ENCODE data around the gene BNC2.

GRCh38 chr9:16728137-16728508 is 142.3 kb downstream of the BNC2 start:
- TF ChIP-seq POLR2A (IDR thresholded peaks at IDR 0.05; ENCODE audit: low read length) (no peak), GATA1 (IDR thresholded peaks at IDR 0.05; ENCODE audit: low read depth, low read length) (no peak)
